ENCODE results near the gene PIEZO2.

GRCh38 chr18:10924290-10924689 is 225.1 kb downstream of the PIEZO2 start:
- TF ChIP-seq, protein P1, sequence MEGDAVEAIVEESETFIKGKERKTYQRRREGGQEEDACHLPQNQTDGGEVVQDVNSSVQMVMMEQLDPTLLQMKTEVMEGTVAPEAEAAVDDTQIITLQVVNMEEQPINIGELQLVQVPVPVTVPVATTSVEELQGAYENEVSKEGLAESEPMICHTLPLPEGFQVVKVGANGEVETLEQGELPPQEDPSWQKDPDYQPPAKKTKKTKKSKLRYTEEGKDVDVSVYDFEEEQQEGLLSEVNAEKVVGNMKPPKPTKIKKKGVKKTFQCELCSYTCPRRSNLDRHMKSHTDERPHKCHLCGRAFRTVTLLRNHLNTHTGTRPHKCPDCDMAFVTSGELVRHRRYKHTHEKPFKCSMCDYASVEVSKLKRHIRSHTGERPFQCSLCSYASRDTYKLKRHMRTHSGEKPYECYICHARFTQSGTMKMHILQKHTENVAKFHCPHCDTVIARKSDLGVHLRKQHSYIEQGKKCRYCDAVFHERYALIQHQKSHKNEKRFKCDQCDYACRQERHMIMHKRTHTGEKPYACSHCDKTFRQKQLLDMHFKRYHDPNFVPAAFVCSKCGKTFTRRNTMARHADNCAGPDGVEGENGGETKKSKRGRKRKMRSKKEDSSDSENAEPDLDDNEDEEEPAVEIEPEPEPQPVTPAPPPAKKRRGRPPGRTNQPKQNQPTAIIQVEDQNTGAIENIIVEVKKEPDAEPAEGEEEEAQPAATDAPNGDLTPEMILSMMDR (IDR thresholded peaks at IDR 0.05; ENCODE audit: insufficient read depth, low read length, poor library complexity, severe bottlenecking): no peak
- TF ChIP-seq EZH2phosphoT487 (conservative IDR thresholded peaks at IDR 0.05; ENCODE audit: low read length): no peak

All from SU-DHL-6 (cell line).